ACHN (cell line): ENCODE measurements around the gene VSTM2L.

Experiments
- DNase-seq: peaks from one replicate; pipeline ENCODE4 v3.0.0-alpha.2; 2015
- in situ Hi-C: cut with HindIII; loops from 2 replicates; pipeline ENCODE4 v1.10.0; 2017; ENCODE audit warnings: low sequenced_read_pairs, low pct_ligation_motif_present, low pct_unique_long_range_greater_than_20kb

The VSTM2L gene

GRCh38 chr20:37973059-37973910, 70.4 kb downstream of the VSTM2L start:
- in situ Hi-C loops: no loop called here

GRCh38 chr20:37976887-37977286, 74.0 kb downstream of the VSTM2L start:
- no peak for DNase-seq
- in situ Hi-C loops: no loop called here

More at GRCh38 chr20:37973059-37973910, 70.4 kb downstream of the VSTM2L start:
- no peak for DNase-seq

- DNase-seq: no peak
- in situ Hi-C loops: no loop called here
Observed at GRCh38 chr20:37977338-37977737, 74.4 kb downstream of the VSTM2L start.

GRCh38 chr20:37977786-37978185, 74.9 kb downstream of the VSTM2L start:
- in situ Hi-C loops: no loop called here

GRCh38 chr20:37979021-37979985, 76.4 kb downstream of the VSTM2L start:
- no peak for DNase-seq
- in situ Hi-C loops: no loop called here

More at GRCh38 chr20:37977786-37978185, 74.9 kb downstream of the VSTM2L start:
- no peak for DNase-seq

GRCh38 chr20:37980383-37980782, 77.5 kb downstream of the VSTM2L start:
- no peak for DNase-seq
- in situ Hi-C loops: no loop called here

GRCh38 chr20:37980876-37981275, 77.9 kb downstream of the VSTM2L start:
- no peak for DNase-seq
- in situ Hi-C loops: no loop called here

- no peak for DNase-seq
- in situ Hi-C loops: no loop called here
Observed at GRCh38 chr20:37981568-37981967, 78.6 kb downstream of the VSTM2L start.

GRCh38 chr20:37983286-37983685, 80.4 kb downstream of the VSTM2L start:
- DNase-seq: no peak
- in situ Hi-C loops: no loop called here

GRCh38 chr20:37984018-37984785, 81.3 kb downstream of the VSTM2L start:
- in situ Hi-C loops: no loop called here
- DNase-seq: no peak

GRCh38 chr20:37986044-37986858, 83.3 kb downstream of the VSTM2L start:
- in situ Hi-C loops: no loop called here
- DNase-seq: no peak

GRCh38 chr20:37986873-37987601, 84.1 kb downstream of the VSTM2L start:
- DNase-seq: no peak
- in situ Hi-C loops: no loop called here

GRCh38 chr20:37987602-37988290, 84.8 kb downstream of the VSTM2L start:
- in situ Hi-C loops: no loop called here
- DNase-seq: no peak

GRCh38 chr20:37988306-37988954, 85.5 kb downstream of the VSTM2L start:
- DNase-seq: no peak
- in situ Hi-C loops: no loop called here

- in situ Hi-C loops: no loop called here
Observed at GRCh38 chr20:37989601-37990295, 86.8 kb downstream of the VSTM2L start.

More at GRCh38 chr20:37989601-37990295, 86.8 kb downstream of the VSTM2L start:
- DNase-seq: no peak
